K562 (cell line): ENCODE results near the gene CD79A. TPM values are rescaled to one million over a fixed set of nuclear protein-coding genes. Genes with fewer than 3 reads are reported as not detected.

Source experiments
- ATAC-seq: fragments of 200-7000 bp; cut with Tn5 transposase; 3 replicates; pipeline ENCODE4 v1.9.1; 2020; ENCODE audit warnings: moderate library complexity
- BruUV-seq: library from RNA; stranded (reverse); fragments of 400-500 nt; replicated peaks from 2 replicates; lab custom pipeline; 2021; lab: Mats Ljungman, UMichigan
- CTCF ChIA-PET: fragments of 300-600 bp; formaldehyde crosslinking; extraction: SDS; loops from one replicate; lab custom pipeline; 2021; ENCODE audit warnings: low intra/inter-chr PET ratio; lab: Yijun Ruan, JAX
- POLR2A ChIA-PET: fragments of 300-600, 350-650 bp; sonication (Branson Sonifier 250); formaldehyde crosslinking; extraction: SDS; loops from one replicate; lab custom pipeline; 2021; ENCODE audit warnings: antibody characterized with exemption, inconsistent platforms; lab: Yijun Ruan, JAX
- DNase-seq, 4 experiments: peaks; one replicate each; pipeline versions ENCODE4 v3.0.0 to v3.0.0-alpha.2; 2011 to 2018; ENCODE audit warnings: low spot score in 3 of 4, mixed read lengths in 3 of 4; ENCODE audit errors: extremely low read depth in 1 of 4
- FAIRE-seq: peaks from 2 replicates; lab custom pipeline; 2011; peaks lifted over from hg19 to GRCh38; lab: Jason Lieb, UNC
- H2AFZ ChIP-seq: 2 replicates; pipeline ENCODE4 v1.6.0; 2011; ENCODE audit warnings: low read depth, low read length, control low read depth, inconsistent platforms
- H3K27ac ChIP-seq: fragments of 200-600 bp; 3 replicates; pipeline ENCODE4 v1.8.0; 2011; ENCODE audit warnings: low read depth, mild to moderate bottlenecking, control low read depth, inconsistent platforms, low read length, moderate library complexity, mixed read lengths; ENCODE audit errors: extremely low read depth
- H3K27me3 ChIP-seq, 2 experiments: fragments of 300-600 bp in 1 of 2; 2 replicates in 1 of 2; 3 replicates in 1 of 2; pipeline versions ENCODE4 v1.6.0 to v1.8.0; 2011; ENCODE audit warnings: inconsistent platforms in 2 of 2, low read length in 2 of 2, mild to moderate bottlenecking in 1 of 2, mixed read lengths in 1 of 2, moderate library complexity in 1 of 2; ENCODE audit not compliant: control insufficient read depth in 2 of 2, insufficient read depth in 2 of 2
- H3K36me3 ChIP-seq: fragments of 300-600 bp; 3 replicates; pipeline ENCODE4 v1.8.0; 2011; ENCODE audit warnings: mild to moderate bottlenecking, low read length, inconsistent platforms; ENCODE audit not compliant: control insufficient read depth, insufficient read depth
- H3K4me1 ChIP-seq, 2 experiments: fragments of 200-600 bp in 1 of 2; replicated peaks in 1 of 2; 2 replicates in 1 of 2; 3 replicates in 1 of 2; pipeline versions ENCODE4 v1.5.1 to v1.8.0; 2011; ENCODE audit warnings: inconsistent platforms in 2 of 2, low read length in 2 of 2, mild to moderate bottlenecking in 1 of 2, mixed read lengths in 1 of 2, moderate library complexity in 1 of 2; ENCODE audit not compliant: control insufficient read depth in 2 of 2, insufficient read depth in 2 of 2
- H3K4me2 ChIP-seq: 2 replicates; pipeline ENCODE4 v1.6.1; 2011; ENCODE audit warnings: low read length, control low read depth, inconsistent platforms, mixed read lengths; ENCODE audit not compliant: insufficient read depth
- H3K4me3 ChIP-seq: fragments of 200-600 bp; sonication (generic), shearing (Covaris generic); 2 replicates; pipeline ENCODE4 v1.5.1; 2016; ENCODE audit warnings: control low read depth, inconsistent platforms
- H3K79me2 ChIP-seq: fragments of 200-600 bp; 3 replicates; pipeline ENCODE4 v1.8.0; 2011; ENCODE audit warnings: low read length, inconsistent platforms; ENCODE audit not compliant: control insufficient read depth, insufficient read depth
- H3K9ac ChIP-seq, 2 experiments: 2 replicates each; pipeline versions ENCODE4 v1.6.0 to v1.6.1; 2011; ENCODE audit warnings: low read depth in 2 of 2, low read length in 2 of 2, control low read depth in 1 of 2, inconsistent platforms in 1 of 2, mild to moderate bottlenecking in 1 of 2, mixed read lengths in 1 of 2; ENCODE audit not compliant: insufficient read depth in 1 of 2
- H3K9me1 ChIP-seq: one replicate; pipeline ENCODE4 v1.6.0; 2011; ENCODE audit warnings: inconsistent platforms, mild to moderate bottlenecking, low read length, moderate library complexity; ENCODE audit not compliant: control insufficient read depth, insufficient read depth
- H3K9me3 ChIP-seq: replicated peaks from 2 replicates; pipeline ENCODE4 v1.5.1; 2011; ENCODE audit warnings: low read depth, low read length, inconsistent platforms; ENCODE audit not compliant: control insufficient read depth, insufficient read depth
- H4K20me1 ChIP-seq: replicated peaks from 2 replicates; pipeline ENCODE4 v1.6.1; 2011; ENCODE audit warnings: low read length, inconsistent platforms, mixed read lengths; ENCODE audit not compliant: control insufficient read depth, insufficient read depth
- EZH2 ChIP-seq: IDR thresholded peaks from 2 replicates; pipeline ENCODE4 v1.6.1; 2012; ENCODE audit warnings: low read depth, mild to moderate bottlenecking, inconsistent platforms, low read length, borderline replicate concordance
- HIVEP1 ChIP-seq: fragments of 250-450 bp; sonication (Bioruptor Pico); IDR thresholded peaks from 2 replicates; pipeline ENCODE4 v1.4.0; 2020; ENCODE audit warnings: mild to moderate bottlenecking
- NFRKB ChIP-seq: fragments of 450-650 bp; IDR thresholded peaks from 2 replicates; pipeline ENCODE4 v1.6.1; 2016; ENCODE audit warnings: low read depth
- POLR2A ChIP-seq: fragments of 450-650 bp; conservative IDR thresholded peaks from 2 replicates; pipeline ENCODE4 v1.6.1; 2016
- ZNF717 ChIP-seq: fragments of 250-450 bp; sonication (Bioruptor Pico); IDR thresholded peaks from 2 replicates; pipeline ENCODE4 v1.5.0; 2021
- WGBS: fragments of 100-300 bp; shearing (Covaris generic); methylation state at CpG from one replicate; pipeline ENCODE4 v1.1.6; 2016; ENCODE audit warnings: low coverage, mixed read lengths; ENCODE audit not compliant: insufficient coverage; ENCODE audit errors: missing lambda C conversion rate; 5-methylcytosine and 5-hydroxymethylcytosine counted together
- in situ Hi-C: fragments of 300-500 bp; cut with MboI; formaldehyde crosslinking; loops from 4 replicates; pipeline ENCODE4 v1.15.0; 2018; ENCODE audit warnings: inconsistent platforms, mixed read lengths
- intact Hi-C: fragments of 100-400 bp; cut with micrococcal nuclease; formaldehyde crosslinking; loops from 2 replicates; pipeline ENCODE4 v1.14.2; 2022
- polyA plus RNA-seq, 8 experiments: library from polyadenylated mRNA; depleted of rRNA in 4 of 8; stranded (reverse) in 5 of 8; unstranded in 3 of 8; fragments of >200 nt; fragmentation: Nextera tagmentation in 2 of 8; fragmentation: Illumina TruSeq in 1 of 8; extraction: Ambion mirVana in 2 of 8; extraction: Trizol in 1 of 8; gene quantifications; 2 replicates each; pipeline versions ENCODE4 v1.2.1 to v1.2.3, GENCODE V29; 2011 to 2014; ENCODE audit warnings: inconsistent platforms in 1 of 8, missing spikeins in 1 of 8
- total RNA-seq, 7 experiments: library from RNA; depleted of rRNA in 6 of 7; stranded (reverse); fragments of >200 nt in 6 of 7; fragmentation: Illumina TruSeq in 2 of 7; extraction: Trizol in 2 of 7; gene quantifications; 2 replicates each; pipeline versions ENCODE4 v1.2.1 to v1.2.3, GENCODE V29; 2011 to 2021; ENCODE audit warnings: low replicate concordance in 1 of 7
- TF ChIP-seq, protein P1 (sequence below): sonication (generic); formaldehyde crosslinking; IDR thresholded peaks from 2 replicates; pipeline ENCODE4 v1.8.1; 2023; ENCODE audit warnings: missing genetic modification reagents, mild to moderate bottlenecking, borderline replicate concordance

The CD79A gene
- total and polyA plus RNA-seq, 9 of the 15 experiments (the other 6 are each of a cell fraction or from before 2014, with no cell fraction given), result 0.04 to 0.72 (median 0.17) TPM; not detected in 3

DNA sequence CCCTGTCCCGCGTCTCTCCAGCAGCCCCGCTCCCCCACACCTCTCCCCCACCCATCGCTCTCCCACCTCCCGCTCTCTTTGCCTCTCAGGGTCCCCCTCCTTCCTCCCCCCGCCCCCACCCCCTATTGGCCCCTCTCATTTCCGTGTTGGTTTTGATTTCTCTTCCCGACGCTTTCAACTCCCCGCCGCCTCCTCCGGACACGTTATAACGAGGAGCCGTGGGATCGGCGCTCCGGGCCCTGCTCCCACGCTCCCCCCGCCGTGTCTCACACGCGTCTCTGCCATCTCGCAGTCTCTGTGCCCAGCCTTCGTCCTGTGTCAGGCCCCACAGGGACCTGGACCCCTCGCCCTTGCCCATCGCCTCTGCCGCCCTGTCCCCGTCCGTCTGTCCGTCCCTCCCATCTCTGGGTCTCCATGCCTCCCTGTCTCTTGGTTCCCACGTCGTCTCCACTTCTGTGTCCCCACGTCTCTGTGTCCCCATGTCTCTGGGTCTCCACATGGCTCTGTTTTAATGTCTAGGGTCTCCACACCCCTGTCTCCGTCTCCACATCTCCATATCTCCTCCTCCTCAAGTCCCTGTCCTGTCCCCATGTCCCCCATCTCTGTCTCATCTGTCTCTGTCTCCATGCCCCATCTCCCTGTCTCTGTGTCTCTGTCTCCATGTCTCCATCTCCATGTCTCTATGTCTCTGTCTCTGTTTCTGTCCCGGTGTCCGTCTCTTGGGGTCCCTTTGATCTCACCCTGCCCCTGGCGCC lies 38.1 kb downstream of the CD79A start:
- 4% methylated on average over 30 of the region's 38 CpGs for WGBS
- intact Hi-C loops, result no loop called here
- H4K20me1 ChIP-seq, result peaks cover 29% of the 10 kb centered on the region; the same call in 1 of the 2 replicates
- no TSS peak for BruUV-seq
- peaks cover 32 to 69% of the 10 kb centered on the region in 2 experiments for H3K27me3 ChIP-seq
- ATAC-seq (no peak), DNase-seq (no peak), FAIRE-seq (no peak)
- H2AFZ ChIP-seq, result no peak overlapping the region
- no peak overlapping the region for H3K9ac ChIP-seq
- ChIA-PET POLR2A (no interaction called here), CTCF (no interaction called here)
- H3K9me3 ChIP-seq, result no peaks in the 10 kb centered on the region
- no peaks in the 10 kb centered on the region for H3K9me1 ChIP-seq
- TF ChIP-seq HIVEP1 (CRISPR knock-in tag) (no peak), ZNF717 (CRISPR knock-in tag) (no peak), NFRKB (no peak), POLR2A (no peak), EZH2 (peak; percentile 89; the same call in 1 of the 2 replicates)
- TF ChIP-seq, protein P1, sequence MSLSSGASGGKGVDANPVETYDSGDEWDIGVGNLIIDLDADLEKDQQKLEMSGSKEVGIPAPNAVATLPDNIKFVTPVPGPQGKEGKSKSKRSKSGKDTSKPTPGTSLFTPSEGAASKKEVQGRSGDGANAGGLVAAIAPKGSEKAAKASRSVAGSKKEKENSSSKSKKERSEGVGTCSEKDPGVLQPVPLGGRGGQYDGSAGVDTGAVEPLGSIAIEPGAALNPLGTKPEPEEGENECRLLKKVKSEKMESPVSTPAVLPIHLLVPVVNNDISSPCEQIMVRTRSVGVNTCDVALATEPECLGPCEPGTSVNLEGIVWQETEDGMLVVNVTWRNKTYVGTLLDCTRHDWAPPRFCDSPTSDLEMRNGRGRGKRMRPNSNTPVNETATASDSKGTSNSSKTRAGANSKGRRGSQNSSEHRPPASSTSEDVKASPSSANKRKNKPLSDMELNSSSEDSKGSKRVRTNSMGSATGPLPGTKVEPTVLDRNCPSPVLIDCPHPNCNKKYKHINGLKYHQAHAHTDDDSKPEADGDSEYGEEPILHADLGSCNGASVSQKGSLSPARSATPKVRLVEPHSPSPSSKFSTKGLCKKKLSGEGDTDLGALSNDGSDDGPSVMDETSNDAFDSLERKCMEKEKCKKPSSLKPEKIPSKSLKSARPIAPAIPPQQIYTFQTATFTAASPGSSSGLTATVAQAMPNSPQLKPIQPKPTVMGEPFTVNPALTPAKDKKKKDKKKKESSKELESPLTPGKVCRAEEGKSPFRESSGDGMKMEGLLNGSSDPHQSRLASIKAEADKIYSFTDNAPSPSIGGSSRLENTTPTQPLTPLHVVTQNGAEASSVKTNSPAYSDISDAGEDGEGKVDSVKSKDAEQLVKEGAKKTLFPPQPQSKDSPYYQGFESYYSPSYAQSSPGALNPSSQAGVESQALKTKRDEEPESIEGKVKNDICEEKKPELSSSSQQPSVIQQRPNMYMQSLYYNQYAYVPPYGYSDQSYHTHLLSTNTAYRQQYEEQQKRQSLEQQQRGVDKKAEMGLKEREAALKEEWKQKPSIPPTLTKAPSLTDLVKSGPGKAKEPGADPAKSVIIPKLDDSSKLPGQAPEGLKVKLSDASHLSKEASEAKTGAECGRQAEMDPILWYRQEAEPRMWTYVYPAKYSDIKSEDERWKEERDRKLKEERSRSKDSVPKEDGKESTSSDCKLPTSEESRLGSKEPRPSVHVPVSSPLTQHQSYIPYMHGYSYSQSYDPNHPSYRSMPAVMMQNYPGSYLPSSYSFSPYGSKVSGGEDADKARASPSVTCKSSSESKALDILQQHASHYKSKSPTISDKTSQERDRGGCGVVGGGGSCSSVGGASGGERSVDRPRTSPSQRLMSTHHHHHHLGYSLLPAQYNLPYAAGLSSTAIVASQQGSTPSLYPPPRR (CRISPR knock-in tag), result no peak
- no peak overlapping the region for H3K4me2 ChIP-seq
- in situ Hi-C loops, result no loop called here
- peaks cover 0 to 26% of the 10 kb centered on the region in 2 experiments; a peak in 2 of 5 replicates for H3K4me1 ChIP-seq
- H3K27ac ChIP-seq, result no peak overlapping the region
- no peaks in the 10 kb centered on the region for H3K79me2 ChIP-seq
- no peaks in the 10 kb centered on the region for H3K36me3 ChIP-seq
- H3K4me3 ChIP-seq, result no peak overlapping the region
